ENCODE data around the gene FGF23. TPM values are rescaled to one million over a fixed set of nuclear protein-coding genes. Genes with fewer than 3 reads are reported as not detected.

Gene FGF23
- total RNA-seq, 1 experiment from 2014 or later, result 0.24 TPM

DNA sequence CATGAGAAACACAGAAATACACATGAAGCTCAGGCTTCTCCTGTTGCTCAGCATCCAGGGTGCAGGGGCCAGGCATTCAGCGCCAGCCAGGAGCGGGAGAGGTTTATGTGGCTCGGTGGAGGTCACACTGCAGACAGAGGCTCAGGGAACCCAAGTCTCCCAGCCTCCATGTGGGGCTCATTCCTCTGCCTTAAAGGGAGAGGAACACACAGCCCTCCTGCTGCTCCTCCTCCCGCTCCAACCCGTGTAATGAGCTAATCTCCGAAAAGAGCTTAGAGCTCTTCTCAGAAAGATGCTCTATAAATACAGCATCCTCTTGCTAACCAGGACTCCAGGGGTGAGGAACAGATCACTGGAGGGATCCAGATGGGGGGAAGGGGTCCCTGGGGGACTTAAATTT is 37.9 kb upstream of the FGF23 start:
- Histone ChIP-seq H3K79me2 (ENCODE audit: insufficient read depth, low read length) (no peaks in the 10 kb centered on the region), H4K20me1 (ENCODE audit: control insufficient read depth, insufficient read depth, insufficient read length) (peaks cover 2% of the 10 kb centered on the region), H3K4me2 (ENCODE audit: insufficient read depth, insufficient read length, low read length) (no peak overlapping the region), H2BK15ac (ENCODE audit: low read depth, low read length) (no peak overlapping the region), H3K27me3 (ENCODE audit: insufficient read depth, low read length) (no peaks in the 10 kb centered on the region), H3K4me1 (ENCODE audit: insufficient read depth, low read length) (no peaks in the 10 kb centered on the region), H2BK12ac (ENCODE audit: insufficient read length, low read depth, low read length) (no peak overlapping the region), H3K23me2 (ENCODE audit: insufficient read length, low read depth, low read length, poor library complexity, severe bottlenecking) (no peaks in the 10 kb centered on the region), H3K18ac (ENCODE audit: insufficient read length, low read depth, low read length) (no peak overlapping the region), H4K91ac (ENCODE audit: insufficient read length, low read depth, low read length) (no peak overlapping the region), H3K4ac (ENCODE audit: low read depth, low read length) (no peak overlapping the region), H3K9me3 (ENCODE audit: control insufficient read depth, low read depth, low read length) (no peaks in the 10 kb centered on the region), H3K9ac (ENCODE audit: extremely low read depth, insufficient read length, low read length) (no peak overlapping the region), H3K23ac (ENCODE audit: insufficient read length, low read depth, low read length) (no peak overlapping the region), H2BK20ac (ENCODE audit: low read depth, low read length, poor library complexity, severe bottlenecking) (no peak overlapping the region), H3K27ac (ENCODE audit: insufficient read length, low read depth, low read length) (no peak overlapping the region), H3K56ac (ENCODE audit: insufficient read length, low read depth, low read length) (no peak overlapping the region), H2BK5ac (ENCODE audit: insufficient read length, low read length) (no peak overlapping the region), H4K8ac (replicated peaks; ENCODE audit: insufficient read length, low read depth, low read length) (no peak overlapping the region), H2AK5ac (ENCODE audit: insufficient read length, low read length) (no peak overlapping the region), H3K79me1 (ENCODE audit: insufficient read depth, low read depth, low read length, poor library complexity, severe bottlenecking) (no peaks in the 10 kb centered on the region), H3K14ac (ENCODE audit: insufficient read depth, low read length) (no peak overlapping the region), H2AFZ (ENCODE audit: low read length) (no peak overlapping the region), H2BK120ac (ENCODE audit: low read depth, low read length, poor library complexity, severe bottlenecking) (no peak overlapping the region), H4K5ac (ENCODE audit: insufficient read length, low read depth, low read length) (no peak overlapping the region), H3T11ph (ENCODE audit: low read length) (no peak overlapping the region)
- Mint-ChIP-seq H3K4me3 (no peak overlapping the region), H3K9me3 (no peaks in the 10 kb centered on the region), H3K36me3 (ENCODE audit: insufficient read depth in 1 of 3, low read depth in 3 of 3) (no peaks in the 10 kb centered on the region), H3K27ac (no peak overlapping the region), H3K27me3 (ENCODE audit: low read depth) (peaks cover 7% of the 10 kb centered on the region), H3K4me1 (peaks cover 5 to 11% of the 10 kb centered on the region in 2 experiments)
- DNase-seq, result no peak
- no CpG with 5 or more reads among the region's 6 CpGs for WGBS (ENCODE audit: extremely low coverage, insufficient read length, low lambda C conversion rate)
- TF ChIP-seq, protein P1, sequence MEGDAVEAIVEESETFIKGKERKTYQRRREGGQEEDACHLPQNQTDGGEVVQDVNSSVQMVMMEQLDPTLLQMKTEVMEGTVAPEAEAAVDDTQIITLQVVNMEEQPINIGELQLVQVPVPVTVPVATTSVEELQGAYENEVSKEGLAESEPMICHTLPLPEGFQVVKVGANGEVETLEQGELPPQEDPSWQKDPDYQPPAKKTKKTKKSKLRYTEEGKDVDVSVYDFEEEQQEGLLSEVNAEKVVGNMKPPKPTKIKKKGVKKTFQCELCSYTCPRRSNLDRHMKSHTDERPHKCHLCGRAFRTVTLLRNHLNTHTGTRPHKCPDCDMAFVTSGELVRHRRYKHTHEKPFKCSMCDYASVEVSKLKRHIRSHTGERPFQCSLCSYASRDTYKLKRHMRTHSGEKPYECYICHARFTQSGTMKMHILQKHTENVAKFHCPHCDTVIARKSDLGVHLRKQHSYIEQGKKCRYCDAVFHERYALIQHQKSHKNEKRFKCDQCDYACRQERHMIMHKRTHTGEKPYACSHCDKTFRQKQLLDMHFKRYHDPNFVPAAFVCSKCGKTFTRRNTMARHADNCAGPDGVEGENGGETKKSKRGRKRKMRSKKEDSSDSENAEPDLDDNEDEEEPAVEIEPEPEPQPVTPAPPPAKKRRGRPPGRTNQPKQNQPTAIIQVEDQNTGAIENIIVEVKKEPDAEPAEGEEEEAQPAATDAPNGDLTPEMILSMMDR (conservative IDR thresholded peaks at IDR 0.05), result no peak

All from H9 (cell line).